Transverse colon (tissue), 4 donors: ENCODE measurements around the gene RALGPS2. TPM values are rescaled to one million over a fixed set of nuclear protein-coding genes. Genes with fewer than 3 reads are reported as not detected.

Experiments used
- DNase-seq: peaks from one replicate; pipeline ENCODE4 v3.0.0-alpha.2; 2019
- H3K27ac ChIP-seq, 4 donors: fragments of 200-600 bp; sonication (generic); 2 replicates each; pipeline ENCODE4 v1.5.1; 2016 to 2018; ENCODE audit warnings: inconsistent platforms in 4 of 4
- H3K27me3 ChIP-seq: fragments of 200-600 bp; sonication (generic); 2 replicates; pipeline ENCODE4 v1.5.1; 2017; ENCODE audit warnings: inconsistent platforms
- H3K36me3 ChIP-seq, 4 donors: fragments of 200-600 bp; sonication (generic); 2 replicates each; pipeline ENCODE4 v1.5.1; 2017 to 2019; ENCODE audit warnings: inconsistent platforms in 4 of 4
- H3K4me1 ChIP-seq, 4 donors: fragments of 200-600 bp; sonication (generic); 2 replicates each; pipeline ENCODE4 v1.5.1; 2017 to 2020; ENCODE audit warnings: inconsistent platforms in 4 of 4
- H3K4me3 ChIP-seq, 4 donors: fragments of 200-600 bp; sonication (generic); 1 replicate in 1 of 4; 2 replicates in 3 of 4; pipeline versions ENCODE4 v1.5.1 to v1.6.1; 2017 to 2019; ENCODE audit warnings: inconsistent platforms in 4 of 4
- H3K9me3 ChIP-seq, 2 donors: fragments of 200-600 bp; sonication (generic); 2 replicates each; pipeline ENCODE4 v1.5.1; 2017 to 2019; ENCODE audit warnings: inconsistent platforms in 2 of 2
- EP300 ChIP-seq: sonication (generic); formaldehyde crosslinking; IDR thresholded peaks from one replicate; pipeline ENCODE4 v1.6.1; 2017; ENCODE audit warnings: antibody characterized with exemption, low read depth
- POLR2A ChIP-seq: fragments of 450-650 bp; IDR thresholded peaks from one replicate; pipeline ENCODE4 v1.6.1; 2016; ENCODE audit warnings: antibody characterized with exemption, mild to moderate bottlenecking, moderate library complexity
- POLR2AphosphoS5 ChIP-seq, 3 donors: sonication (generic); formaldehyde crosslinking; IDR thresholded peaks; one replicate each; pipeline ENCODE4 v1.6.1; 2016; ENCODE audit warnings: antibody characterized with exemption in 3 of 3
- WGBS, 2 donors: methylation state at CpG; one replicate each; pipeline ENCODE4 v1.1.5; 2018; ENCODE audit warnings: low coverage in 1 of 2; 5-methylcytosine and 5-hydroxymethylcytosine counted together
- in situ Hi-C, 4 donors: fragments of 200-750 bp; cut with MboI; loops; one replicate each; pipeline versions ENCODE4 v1.15.0 to v1.15.1; 2017; ENCODE audit warnings: low sequenced_read_pairs in 3 of 4, low pct_ligation_motif_present in 1 of 4, low pct_unique_long_range_greater_than_20kb in 1 of 4
- intact Hi-C: fragments of 100-400 bp; cut with DNase I; formaldehyde crosslinking; loops from one replicate; pipeline ENCODE4 v1.15.1; 2023; ENCODE audit warnings: low total_unique reads
- total RNA-seq, 4 donors: library from RNA; depleted of rRNA; stranded (reverse); fragments of >200 nt; gene quantifications; one replicate each; pipeline ENCODE4 v1.1.0, GENCODE V29; 2016
- TF ChIP-seq, protein P1 (sequence below), 5 experiments: fragments of 200-600 bp in 3 of 5; fragments of 450-650 bp in 2 of 5; sonication (generic) in 3 of 5; IDR thresholded peaks; 1 replicate in 2 of 5; 2 replicates in 3 of 5; pipeline ENCODE4 v1.5.1; 2016 to 2017; ENCODE audit warnings: antibody characterized with exemption in 5 of 5, inconsistent platforms in 3 of 5, mild to moderate bottlenecking in 2 of 5, moderate library complexity in 1 of 5

Gene RALGPS2
- total RNA-seq, 4 donors from 2014 or later: 21.5 to 50.8 (median 34.0) TPM

DNA sequence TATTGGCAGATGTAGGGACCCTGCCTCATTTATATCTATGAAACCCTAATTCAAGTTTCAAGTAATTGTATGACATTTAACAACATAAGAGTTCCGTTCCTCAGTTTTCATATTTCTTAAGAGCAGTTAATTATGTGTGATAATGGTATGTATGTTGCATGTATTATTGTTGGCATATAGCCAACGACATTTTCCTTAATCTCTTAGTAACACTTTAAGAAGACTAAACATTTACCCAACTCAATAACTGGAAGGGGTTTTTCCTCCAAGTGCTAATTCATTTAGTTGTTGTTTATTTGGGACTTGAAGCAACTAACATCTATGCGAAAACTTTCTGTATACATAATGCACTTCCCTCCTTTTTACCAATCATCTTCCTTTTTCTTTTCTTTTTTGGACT, 1.5 kb upstream of the RALGPS2 start:
- no peak overlapping the region for H3K4me3 ChIP-seq
- no peak for DNase-seq
- intact Hi-C loops (no loop called here), in situ Hi-C loops (no loop called here)
- no peak for TF ChIP-seq EP300
- TF ChIP-seq, protein P1, sequence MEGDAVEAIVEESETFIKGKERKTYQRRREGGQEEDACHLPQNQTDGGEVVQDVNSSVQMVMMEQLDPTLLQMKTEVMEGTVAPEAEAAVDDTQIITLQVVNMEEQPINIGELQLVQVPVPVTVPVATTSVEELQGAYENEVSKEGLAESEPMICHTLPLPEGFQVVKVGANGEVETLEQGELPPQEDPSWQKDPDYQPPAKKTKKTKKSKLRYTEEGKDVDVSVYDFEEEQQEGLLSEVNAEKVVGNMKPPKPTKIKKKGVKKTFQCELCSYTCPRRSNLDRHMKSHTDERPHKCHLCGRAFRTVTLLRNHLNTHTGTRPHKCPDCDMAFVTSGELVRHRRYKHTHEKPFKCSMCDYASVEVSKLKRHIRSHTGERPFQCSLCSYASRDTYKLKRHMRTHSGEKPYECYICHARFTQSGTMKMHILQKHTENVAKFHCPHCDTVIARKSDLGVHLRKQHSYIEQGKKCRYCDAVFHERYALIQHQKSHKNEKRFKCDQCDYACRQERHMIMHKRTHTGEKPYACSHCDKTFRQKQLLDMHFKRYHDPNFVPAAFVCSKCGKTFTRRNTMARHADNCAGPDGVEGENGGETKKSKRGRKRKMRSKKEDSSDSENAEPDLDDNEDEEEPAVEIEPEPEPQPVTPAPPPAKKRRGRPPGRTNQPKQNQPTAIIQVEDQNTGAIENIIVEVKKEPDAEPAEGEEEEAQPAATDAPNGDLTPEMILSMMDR (IDR thresholded peaks at IDR 0.05): no peak
- no peak for TF ChIP-seq POLR2A
- TF ChIP-seq POLR2AphosphoS5 (IDR thresholded peaks at IDR 0.05): no peak
- no peaks in the 10 kb centered on the region for H3K36me3 ChIP-seq
- no peaks in the 10 kb centered on the region for H3K27me3 ChIP-seq
- H3K4me1 ChIP-seq: peaks cover 0 to 23% (median 6%) of the 10 kb centered on the region in 4 donors
- 63 to 78% methylated on average over 3 of the region's 3 CpGs for WGBS, 2 donors
- H3K9me3 ChIP-seq: no peaks in the 10 kb centered on the region
- H3K27ac ChIP-seq: no peak overlapping the region

DNA sequence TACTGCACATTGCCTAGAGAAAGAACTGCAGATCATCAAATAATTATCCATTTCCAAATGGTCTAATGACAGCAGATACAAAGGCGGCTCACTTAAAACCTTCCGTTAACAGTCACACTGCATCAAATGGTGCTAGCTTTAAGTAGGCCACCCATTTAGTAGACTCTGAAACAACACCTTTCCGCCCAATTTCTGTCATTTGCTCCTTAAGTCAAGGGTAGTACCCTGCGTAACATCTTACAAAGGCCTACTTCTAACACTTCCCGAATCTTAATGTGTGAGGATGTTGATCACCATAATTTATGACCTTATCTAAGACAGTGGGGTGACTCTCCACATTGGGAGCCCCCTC, 692 bp upstream of the RALGPS2 start:
- no peak for DNase-seq
- intact Hi-C loops: no loop called here
- H3K36me3 ChIP-seq: no peaks in the 10 kb centered on the region
- H3K4me3 ChIP-seq: peak overlapping the region in 3 of 4 donors; percentile 89 to 99 (median 98)
- H3K27ac ChIP-seq: peak overlapping the region; percentile 86 to 98 (median 94)
- 86 to 100% methylated on average over 1 to 5 of the region's 5 CpGs for WGBS, 2 donors
- no peaks in the 10 kb centered on the region for H3K9me3 ChIP-seq
- H3K4me1 ChIP-seq: peaks cover 0 to 28% (median 6%) of the 10 kb centered on the region in 4 donors
- H3K27me3 ChIP-seq: no peaks in the 10 kb centered on the region
- TF ChIP-seq, protein P1 (IDR thresholded peaks at IDR 0.05): no peak
- TF ChIP-seq POLR2A: no peak
- TF ChIP-seq POLR2AphosphoS5 (IDR thresholded peaks at IDR 0.05): no peak
- no peak for TF ChIP-seq EP300
- in situ Hi-C loops: no loop called here

DNA sequence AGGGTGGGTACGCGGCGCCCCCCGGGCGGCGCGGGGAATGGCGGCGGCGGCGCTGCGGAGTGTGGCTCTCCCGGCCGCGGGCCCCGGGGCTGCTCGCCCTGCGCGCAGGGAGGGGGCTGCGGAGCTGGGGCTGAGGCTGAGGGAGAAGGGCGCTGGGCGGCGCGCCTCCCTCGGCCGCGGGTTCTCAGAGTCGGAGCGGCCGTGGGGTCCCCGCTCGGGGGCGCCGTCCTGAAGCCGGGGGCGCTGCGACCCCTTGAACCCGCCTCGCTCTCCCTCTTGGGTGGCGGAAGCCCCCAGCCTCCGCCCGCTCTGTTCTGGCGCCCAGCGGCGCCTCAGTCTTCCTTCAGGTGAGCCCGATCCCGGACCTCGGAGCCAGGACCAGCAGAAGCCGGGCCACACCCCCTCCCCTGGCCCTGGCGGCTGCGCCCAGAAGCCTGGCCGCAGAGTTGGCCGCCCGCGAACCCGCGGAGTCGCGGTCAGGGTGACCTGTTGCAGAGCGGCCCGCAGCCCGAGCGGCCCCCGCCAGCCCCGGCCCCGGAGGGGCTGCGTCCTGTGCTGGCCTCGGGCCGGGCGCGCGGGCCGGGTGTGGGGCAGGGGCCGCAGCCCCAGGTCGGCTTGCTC, 532 bp downstream of the RALGPS2 start:
- Histone ChIP-seq H3K27me3 (no peaks in the 10 kb centered on the region), H3K9me3 (no peaks in the 10 kb centered on the region), H3K4me1 (peaks cover 0 to 32% (median 8%) of the 10 kb centered on the region in 4 donors), H3K4me3 (peak overlapping the region; percentile 44 to 99 (median 94)), H3K36me3 (no peaks in the 10 kb centered on the region), H3K27ac (peak overlapping the region; percentile 86 to 98 (median 94))
- in situ Hi-C loops (loop anchor here in 1 of 4 donors (25.0 kb wide), 1 partner anchor 413 kb away; no protein-coding TSS in a partner anchor), intact Hi-C loops (no loop called here)
- DNase-seq: peak; percentile 67
- WGBS, 2 donors: 0% methylated on average over 11 of the region's 75 CpGs; no CpG with 5 or more reads in 1 of the 2 donors
- no peak for TF ChIP-seq EP300
- peak in 1 of 3 donors; percentile 4 for TF ChIP-seq POLR2AphosphoS5 (IDR thresholded peaks at IDR 0.05)

DNA sequence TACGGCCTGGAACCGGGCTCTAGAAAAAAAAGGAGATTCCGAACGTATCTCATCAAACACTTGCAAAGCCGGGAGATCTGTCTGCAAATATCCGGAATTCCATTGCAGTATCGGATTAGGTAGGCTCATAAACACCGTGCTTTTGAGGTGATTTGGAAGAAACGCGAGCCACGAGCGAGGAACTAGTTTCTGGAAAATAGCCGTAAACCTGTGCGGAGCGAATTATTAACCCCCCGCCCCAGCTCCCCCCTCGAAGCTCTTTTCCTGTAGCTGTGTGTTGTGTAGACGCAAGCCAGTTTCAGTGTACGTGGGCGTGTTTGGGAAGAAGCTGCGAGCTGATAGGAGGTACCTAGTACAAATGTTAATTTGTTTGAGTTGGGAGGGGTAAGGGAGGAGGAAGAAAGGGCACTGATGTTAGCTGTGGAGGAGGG, 1.1 kb downstream of the RALGPS2 start:
- Histone ChIP-seq H3K9me3 (no peaks in the 10 kb centered on the region), H3K27ac (peak overlapping the region; percentile 86 to 98 (median 94)), H3K27me3 (no peaks in the 10 kb centered on the region), H3K4me3 (peak overlapping the region; percentile 44 to 99 (median 94)), H3K36me3 (no peaks in the 10 kb centered on the region), H3K4me1 (peaks cover 0 to 32% (median 8%) of the 10 kb centered on the region in 4 donors)
- intact Hi-C loops: no loop called here
- in situ Hi-C loops: loop anchor here in 1 of 4 donors (25.0 kb wide), 1 partner anchor 414 kb away; no protein-coding TSS in a partner anchor
- 0% methylated on average over 8 to 21 of the region's 21 CpGs for WGBS, 2 donors
- peak; percentile 87 for DNase-seq
- TF ChIP-seq EP300: no peak
- peak; percentile 65 to 74 (median 68) for TF ChIP-seq POLR2AphosphoS5 (IDR thresholded peaks at IDR 0.05)
- TF ChIP-seq POLR2A: peak; percentile 68
- TF ChIP-seq, protein P1 (IDR thresholded peaks at IDR 0.05): no peak
